H1 (cell line): ENCODE results near the gene RASD1. TPM values are rescaled to one million over a fixed set of nuclear protein-coding genes. Genes with fewer than 3 reads are reported as not detected.

Experiments used
- EP300 ChIP-seq, 2 experiments: IDR thresholded peaks; 1 replicate in 1 of 2; 2 replicates in 1 of 2; pipeline ENCODE4 v1.6.1; 2011 to 2012; ENCODE audit warnings: low read depth in 2 of 2, low read length in 2 of 2, mild to moderate bottlenecking in 2 of 2, borderline replicate concordance in 1 of 2, inconsistent platforms in 1 of 2, moderate library complexity in 1 of 2
- SAP30 ChIP-seq: fragments of 300-600 bp; sonication (generic); IDR thresholded peaks from 2 replicates; pipeline ENCODE4 v1.7.1; 2012; ENCODE audit warnings: low read length, moderate library complexity, mild to moderate bottlenecking, inconsistent platforms; ENCODE audit not compliant: insufficient read depth, insufficient replicate concordance
- polyA plus RNA-seq, 7 experiments: library from polyadenylated mRNA; depleted of rRNA in 3 of 7; stranded (reverse) in 5 of 7; unstranded in 2 of 7; fragments of >200 nt in 5 of 7; fragments of 200-250 nt in 2 of 7; gene quantifications; 1 replicate in 5 of 7; 2 replicates in 1 of 7; 4 replicates in 1 of 7; pipeline versions ENCODE4 v1.2.1 to v1.2.3, GENCODE V29; 2011 to 2013; ENCODE audit warnings: missing spikeins in 2 of 7, mixed read lengths in 2 of 7
- total RNA-seq: library from RNA; stranded (reverse); fragmentation: NEBNext Ultra II Directional; extraction: Animal tissue kit (Norgen Biotek cat#: 25700); gene quantifications from 2 replicates; pipeline ENCODE4 v1.2.1, GENCODE V29; 2021

Gene RASD1
- total and polyA plus RNA-seq, 2 of the 8 experiments (the other 6 are each of a cell fraction or from before 2014, with no cell fraction given): 2.3 to 2.6 TPM

GRCh38 chr17:17510456-17511292, 14.5 kb upstream of the RASD1 start (continued):
- TF ChIP-seq SAP30: no peak
- no peak for TF ChIP-seq EP300 (IDR thresholded peaks at IDR 0.05; ENCODE audit: borderline replicate concordance in 1 of 2, low read depth in 2 of 2, low read length in 2 of 2)
